Left lung (tissue), 10 donors: Measurements from ENCODE around the gene RDH13. TPM values are rescaled to one million over a fixed set of nuclear protein-coding genes. Genes with fewer than 3 reads are reported as not detected.
"Not testable (repeated sequence)": the region's sequence is repeated elsewhere in the genome, so short reads cannot be mapped to it uniquely, and the experiment has no call there.

ENCODE experiments used
- ATAC-seq: fragments of 200-7000 bp; cut with Tn5 transposase; one replicate; pipeline ENCODE4 v1.9.1; 2020; ENCODE audit warnings: moderate library complexity
- DNase-seq, 4 donors: peaks; one replicate each; pipeline ENCODE4 v3.0.0-alpha.2; 2013 to 2020
- H3K27ac ChIP-seq, 2 donors: fragments of 200-600 bp; sonication (generic) in 1 of 2; one replicate each; pipeline versions ENCODE4 v1.5.0 to v1.8.0; 2020 to 2021
- H3K27me3 ChIP-seq, 2 donors: fragments of 200-600 bp; sonication (generic) in 1 of 2; one replicate each; pipeline versions ENCODE4 v1.5.0 to v1.8.0; 2020 to 2021
- H3K36me3 ChIP-seq, 2 donors: fragments of 200-600 bp; sonication (generic) in 1 of 2; one replicate each; pipeline versions ENCODE4 v1.5.0 to v1.8.0; 2020 to 2021
- H3K4me1 ChIP-seq, 2 donors: fragments of 200-600 bp; one replicate each; pipeline ENCODE4 v1.8.0; 2021
- H3K4me3 ChIP-seq, 2 donors: fragments of 200-600 bp; sonication (generic) in 1 of 2; one replicate each; pipeline versions ENCODE4 v1.5.0 to v1.8.0; 2020 to 2021; ENCODE audit warnings: mild to moderate bottlenecking in 1 of 2
- H3K9me3 ChIP-seq, 2 donors: fragments of 200-600 bp; sonication (generic) in 1 of 2; one replicate each; pipeline versions ENCODE4 v1.5.0 to v1.8.0; 2020 to 2021
- intact Hi-C, 2 donors: fragments of 100-400 bp; cut with DNase I; formaldehyde crosslinking; loops; one replicate each; pipeline versions ENCODE4 v1.11.2 to v1.14.2; 2022
- polyA plus RNA-seq, 6 donors: library from polyadenylated mRNA; unstranded; fragments of 120-200 nt; gene quantifications; one replicate each; pipeline ENCODE4 v1.2.1, GENCODE V29; 2013; ENCODE audit not compliant: insufficient read length in 6 of 6
- total RNA-seq, 2 donors: library from RNA; stranded (reverse); fragmentation: NEBNext Ultra II Directional; extraction: Animal tissue kit (Norgen Biotek cat#: 25700); gene quantifications; one replicate each; pipeline ENCODE4 v1.2.1, GENCODE V29; 2021
- TF ChIP-seq, protein P1 (sequence below), 2 donors: fragments of 200-600 bp; sonication (generic) in 1 of 2; IDR thresholded peaks; one replicate each; pipeline versions ENCODE4 v1.5.0 to v1.8.0; 2021; ENCODE audit warnings: antibody characterized with exemption in 2 of 2
- donor health status: DM: no; HTN: yes; CAD: no.
- donor health status: DM: no; HTN: no; CAD: no.

The RDH13 gene
- total and polyA plus RNA-seq, 8 donors: 7.3 to 38.0 (median 13.7) TPM

DNA sequence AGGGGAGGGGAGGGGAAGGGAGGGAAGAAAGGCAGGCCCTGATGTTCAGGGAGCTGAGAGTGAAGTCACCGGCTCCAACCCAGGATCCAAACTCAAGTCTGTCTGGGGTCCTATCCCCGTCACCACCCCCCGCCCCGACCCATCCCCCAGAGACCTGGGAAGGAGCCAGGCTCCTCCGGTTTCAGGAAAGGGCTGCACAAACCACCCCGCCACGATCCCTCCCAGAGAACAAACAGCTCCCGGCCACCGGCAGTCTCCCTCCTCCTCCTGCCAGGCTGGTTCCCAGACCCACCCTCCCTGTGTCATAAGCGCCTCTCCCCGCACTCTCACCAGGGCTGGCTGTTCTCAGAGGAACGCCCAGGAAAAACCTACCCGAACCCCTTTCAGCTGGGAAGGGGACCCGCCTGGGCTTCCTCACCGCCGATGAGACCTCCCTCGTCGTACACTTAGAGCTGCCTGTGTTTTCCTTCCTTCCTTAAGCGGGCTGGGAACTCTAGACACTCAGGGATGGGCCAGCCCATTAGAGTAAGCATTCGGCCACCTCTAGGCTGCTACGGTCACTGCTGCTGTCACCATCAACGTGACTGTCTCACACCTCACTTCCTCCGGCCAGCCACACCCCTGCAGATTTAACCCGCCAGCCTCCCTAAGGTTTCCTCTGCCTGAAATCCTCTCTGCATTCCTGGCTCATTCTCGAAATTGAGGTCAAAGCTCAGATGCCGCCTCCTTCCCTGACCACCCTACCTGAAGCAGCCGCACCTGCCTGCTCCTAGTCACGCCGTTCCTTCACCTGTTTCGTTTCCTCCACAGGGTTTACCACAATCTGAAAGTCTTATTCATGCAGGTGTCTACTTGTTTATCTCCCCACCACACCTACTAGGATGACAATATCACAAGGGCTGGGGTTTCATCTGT is 6.3 kb upstream of the RDH13 start:
- TF ChIP-seq, protein P1, sequence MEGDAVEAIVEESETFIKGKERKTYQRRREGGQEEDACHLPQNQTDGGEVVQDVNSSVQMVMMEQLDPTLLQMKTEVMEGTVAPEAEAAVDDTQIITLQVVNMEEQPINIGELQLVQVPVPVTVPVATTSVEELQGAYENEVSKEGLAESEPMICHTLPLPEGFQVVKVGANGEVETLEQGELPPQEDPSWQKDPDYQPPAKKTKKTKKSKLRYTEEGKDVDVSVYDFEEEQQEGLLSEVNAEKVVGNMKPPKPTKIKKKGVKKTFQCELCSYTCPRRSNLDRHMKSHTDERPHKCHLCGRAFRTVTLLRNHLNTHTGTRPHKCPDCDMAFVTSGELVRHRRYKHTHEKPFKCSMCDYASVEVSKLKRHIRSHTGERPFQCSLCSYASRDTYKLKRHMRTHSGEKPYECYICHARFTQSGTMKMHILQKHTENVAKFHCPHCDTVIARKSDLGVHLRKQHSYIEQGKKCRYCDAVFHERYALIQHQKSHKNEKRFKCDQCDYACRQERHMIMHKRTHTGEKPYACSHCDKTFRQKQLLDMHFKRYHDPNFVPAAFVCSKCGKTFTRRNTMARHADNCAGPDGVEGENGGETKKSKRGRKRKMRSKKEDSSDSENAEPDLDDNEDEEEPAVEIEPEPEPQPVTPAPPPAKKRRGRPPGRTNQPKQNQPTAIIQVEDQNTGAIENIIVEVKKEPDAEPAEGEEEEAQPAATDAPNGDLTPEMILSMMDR (IDR thresholded peaks at IDR 0.05): no peak
- ATAC-seq (peak; percentile 95), DNase-seq (peak in 1 of 4 donors; percentile 66)
- H3K27ac ChIP-seq: peak overlapping the region; percentile 23 to 57
- H3K27me3 ChIP-seq: peaks cover 2 to 84% of the 10 kb centered on the region in 2 donors
- no peaks in the 10 kb centered on the region for H3K4me1 ChIP-seq
- H3K36me3 ChIP-seq: no peaks in the 10 kb centered on the region
- peak overlapping the region; percentile 6 to 32 for H3K4me3 ChIP-seq
- no peaks in the 10 kb centered on the region for H3K9me3 ChIP-seq
- intact Hi-C loops: no loop called here

GRCh38 chr19:55067869-55068268 is 4.9 kb upstream of the RDH13 start:
- TF ChIP-seq, protein P1 (IDR thresholded peaks at IDR 0.05): no peak
- no peak for DNase-seq
- intact Hi-C loops: no loop called here

GRCh38 chr19:55066107-55066709 is 3.3 kb upstream of the RDH13 start:
- ATAC-seq (no peak), DNase-seq (no peak)
- Histone ChIP-seq H3K27ac (no peak overlapping the region), H3K4me3 (no peak overlapping the region), H3K27me3 (peaks cover 2 to 56% of the 10 kb centered on the region in 2 donors), H3K4me1 (peaks cover 0 to 7% of the 10 kb centered on the region in 2 donors), H3K36me3 (no peaks in the 10 kb centered on the region), H3K9me3 (no peaks in the 10 kb centered on the region)
- TF ChIP-seq, protein P1 (IDR thresholded peaks at IDR 0.05): no peak
- intact Hi-C loops: no loop called here

More at GRCh38 chr19:55067869-55068268, 4.9 kb upstream of the RDH13 start:
- ATAC-seq: no peak
- H3K4me3 ChIP-seq: no peak overlapping the region
- H3K27me3 ChIP-seq: peaks cover 2 to 73% of the 10 kb centered on the region in 2 donors
- no peak overlapping the region for H3K27ac ChIP-seq
- H3K4me1 ChIP-seq: no peaks in the 10 kb centered on the region
- no peaks in the 10 kb centered on the region for H3K36me3 ChIP-seq
- H3K9me3 ChIP-seq: no peaks in the 10 kb centered on the region

DNA sequence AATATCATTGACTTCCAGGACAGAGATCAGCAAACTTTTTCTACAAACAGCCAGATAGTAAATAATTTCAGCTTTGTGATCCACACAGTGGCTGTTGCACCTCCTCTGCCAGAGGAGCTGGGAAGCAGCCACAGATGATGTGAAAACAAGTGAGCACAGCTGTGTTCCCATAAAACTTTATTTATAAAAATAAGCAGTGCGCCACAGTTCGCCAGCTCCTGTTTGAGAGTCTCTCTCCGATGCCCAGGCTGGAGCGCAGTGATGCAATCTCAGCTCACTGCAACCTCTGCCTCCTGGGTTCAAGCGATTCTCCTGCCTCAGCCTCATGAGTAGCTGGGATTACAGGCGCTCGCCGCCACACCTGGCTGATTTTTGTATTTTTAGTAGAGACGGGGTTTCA is 2.6 kb upstream of the RDH13 start:
- H3K4me3 ChIP-seq, ATAC-seq, H3K4me1 ChIP-seq, H3K27ac ChIP-seq, H3K36me3 ChIP-seq, intact Hi-C loops, H3K9me3 ChIP-seq, DNase-seq: not testable (repeated sequence)
- peaks cover 2 to 49% of the 10 kb centered on the region in 2 donors for H3K27me3 ChIP-seq

DNA sequence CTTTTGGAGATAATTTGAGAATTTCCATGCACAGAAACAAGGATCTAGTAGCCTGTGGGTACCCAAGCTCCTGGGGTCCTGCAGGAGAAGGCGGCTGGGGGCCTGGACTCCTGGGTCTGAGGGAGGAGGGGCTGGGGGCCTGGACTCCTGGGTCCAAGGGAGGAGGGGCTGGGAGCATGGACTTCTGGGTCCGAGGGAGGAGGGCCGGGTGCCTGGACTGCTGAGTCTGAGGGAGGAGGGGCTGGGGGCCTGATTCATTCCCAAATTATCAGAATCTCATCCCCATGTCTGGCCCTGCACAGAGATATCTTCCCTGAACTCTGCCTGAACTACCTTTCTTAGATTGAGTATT is 520 bp upstream of the RDH13 start:
- H3K27ac ChIP-seq: peak overlapping the region in 1 of 2 donors; percentile 76
- peaks cover 0 to 30% of the 10 kb centered on the region in 2 donors for H3K27me3 ChIP-seq
- TF ChIP-seq, protein P1 (IDR thresholded peaks at IDR 0.05): no peak
- H3K36me3 ChIP-seq: peaks cover 0 to 7% of the 10 kb centered on the region in 2 donors
- DNase-seq (no peak), ATAC-seq (no peak)
- H3K9me3 ChIP-seq: no peaks in the 10 kb centered on the region
- H3K4me3 ChIP-seq: peak overlapping the region in 1 of 2 donors; percentile 78
- intact Hi-C loops: no loop called here
- H3K4me1 ChIP-seq: peaks cover 0 to 7% of the 10 kb centered on the region in 2 donors

GRCh38 chr19:55060287-55060686 is 2.7 kb downstream of the RDH13 start:
- H3K4me1 ChIP-seq, H3K9me3 ChIP-seq, intact Hi-C loops, H3K4me3 ChIP-seq, H3K27ac ChIP-seq, H3K27me3 ChIP-seq, ATAC-seq, DNase-seq: not testable (repeated sequence)
- peaks cover 0 to 39% of the 10 kb centered on the region in 2 donors for H3K36me3 ChIP-seq
